Neural cell (in vitro differentiated cells): ENCODE measurements around the gene CREBRF.

Source experiments
- CTCF ChIP-seq: fragments of 450-650 bp; IDR thresholded peaks from 2 replicates; pipeline ENCODE4 v1.5.1; 2014; ENCODE audit warnings: antibody characterized with exemption, mild to moderate bottlenecking, moderate library complexity; ENCODE audit not compliant: poor library complexity, severe bottlenecking
- EP300 ChIP-seq: fragments of 450-650 bp; conservative IDR thresholded peaks from 2 replicates; pipeline ENCODE4 v1.6.1; 2014; ENCODE audit warnings: antibody characterized with exemption, mild to moderate bottlenecking, moderate library complexity; ENCODE audit not compliant: poor library complexity, severe bottlenecking
- MXI1 ChIP-seq: fragments of 450-650 bp; conservative IDR thresholded peaks from 2 replicates; pipeline ENCODE4 v1.6.1; 2014; ENCODE audit warnings: antibody characterized with exemption, mild to moderate bottlenecking; ENCODE audit not compliant: poor library complexity, severe bottlenecking
- POLR2AphosphoS5 ChIP-seq: IDR thresholded peaks from 2 replicates; pipeline ENCODE4 v1.6.1; 2012
- RAD21 ChIP-seq: fragments of 450-650 bp; conservative IDR thresholded peaks from 2 replicates; pipeline ENCODE4 v1.6.1; 2014; ENCODE audit warnings: antibody characterized with exemption, mild to moderate bottlenecking, moderate library complexity
- REST ChIP-seq: IDR thresholded peaks from 2 replicates; pipeline ENCODE4 v1.6.1; 2012; ENCODE audit warnings: borderline replicate concordance
- TAF1 ChIP-seq: IDR thresholded peaks from 2 replicates; pipeline ENCODE4 v1.6.1; 2012; ENCODE audit warnings: low read depth

- TF ChIP-seq POLR2AphosphoS5 (no peak), CTCF (no peak), RAD21 (no peak), MXI1 (no peak), REST (no peak), TAF1 (no peak), EP300 (no peak)
Measured at GRCh38 chr5:173011566-173011965, 44.6 kb upstream of the CREBRF start.
